ENCODE data around the gene MAP3K15.
"Not testable (repeated sequence)": the region's sequence is repeated elsewhere in the genome, so short reads cannot be mapped to it uniquely, and the experiment has no call there.

MAP3K15 gene

DNA sequence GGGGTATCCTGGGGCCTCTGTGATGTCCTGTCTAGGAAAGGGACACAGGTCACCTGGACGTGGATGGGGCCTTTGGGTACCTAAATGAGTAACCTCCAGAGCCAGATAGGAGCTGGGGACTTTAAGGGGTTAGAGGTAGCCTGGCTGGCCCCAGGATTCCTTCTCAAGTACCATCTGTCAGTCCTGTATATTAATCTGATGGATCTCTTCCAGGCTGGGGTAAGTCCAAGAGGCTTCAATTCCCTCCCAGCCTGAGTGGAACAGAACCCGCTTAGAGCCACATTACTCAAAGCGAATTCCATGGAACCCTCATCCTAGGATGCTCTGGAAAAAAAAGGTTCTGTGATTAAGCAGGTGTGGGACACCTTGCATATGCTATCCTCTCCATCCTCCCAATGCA lies 24.8 kb upstream of the MAP3K15 start:
- no peak for DNase-seq (ENCODE audit: low read depth)

DNA sequence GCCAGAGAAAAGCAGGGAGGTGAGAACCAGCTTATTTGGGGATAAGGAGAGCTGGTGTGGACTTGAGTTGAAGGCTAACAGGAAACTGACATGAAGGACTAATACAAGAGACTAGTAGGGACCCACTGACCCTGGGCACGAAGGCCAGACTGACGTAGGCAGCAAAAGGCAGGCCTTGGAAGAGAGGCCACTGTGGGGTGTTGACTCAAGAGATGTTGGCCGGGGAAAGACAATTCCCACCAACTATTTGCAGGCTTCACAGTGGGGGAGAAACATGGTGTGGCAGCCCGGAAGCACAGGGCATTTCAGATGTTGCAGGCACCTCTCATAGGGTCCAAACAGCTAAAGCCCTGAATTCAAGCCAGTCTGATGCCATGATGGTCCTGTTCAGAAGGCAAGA lies 24.4 kb upstream of the MAP3K15 start:
- DNase-seq (ENCODE audit: low read depth), result no peak

DNA sequence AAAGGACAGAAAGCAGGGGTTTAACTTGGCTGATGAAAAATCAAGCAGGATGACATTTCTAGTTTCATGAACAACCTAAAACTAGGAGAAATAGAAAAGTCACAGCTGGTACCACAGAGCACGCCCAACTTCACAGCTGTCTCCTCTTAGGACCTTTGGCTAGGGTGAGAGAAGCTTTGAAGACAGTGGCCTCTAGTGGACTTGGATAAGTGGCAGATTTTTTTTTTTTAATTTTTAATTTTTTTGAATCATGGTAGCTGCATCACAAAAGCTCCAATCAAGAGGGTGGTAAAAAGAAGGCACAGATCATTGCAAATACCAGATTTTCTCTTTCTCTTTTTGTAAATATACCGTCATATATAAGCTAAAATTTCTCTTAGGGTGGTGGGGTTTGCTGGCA lies 20.2 kb upstream of the MAP3K15 start:
- DNase-seq (ENCODE audit: low read depth), result no peak

DNA sequence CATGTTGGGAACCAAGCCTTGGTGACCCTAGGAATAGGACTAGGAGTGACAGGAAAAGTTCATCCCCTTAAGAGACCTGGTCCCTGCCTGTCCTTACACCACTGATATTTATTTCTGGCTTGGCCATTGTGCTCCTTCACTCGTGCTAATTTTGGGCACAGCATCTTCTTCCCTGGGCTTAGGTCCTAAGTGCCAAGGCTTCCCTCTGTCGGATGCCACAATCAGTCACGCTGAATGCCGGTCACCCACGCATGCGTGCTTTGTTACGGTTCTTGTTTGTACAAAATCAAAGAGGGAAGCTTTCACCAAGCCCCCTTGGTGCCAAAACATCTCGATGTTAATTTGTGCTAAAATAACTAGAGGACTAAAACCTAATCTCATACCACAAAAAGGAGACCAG lies 17.4 kb upstream of the MAP3K15 start:
- no peak for DNase-seq (ENCODE audit: low read depth)

DNA sequence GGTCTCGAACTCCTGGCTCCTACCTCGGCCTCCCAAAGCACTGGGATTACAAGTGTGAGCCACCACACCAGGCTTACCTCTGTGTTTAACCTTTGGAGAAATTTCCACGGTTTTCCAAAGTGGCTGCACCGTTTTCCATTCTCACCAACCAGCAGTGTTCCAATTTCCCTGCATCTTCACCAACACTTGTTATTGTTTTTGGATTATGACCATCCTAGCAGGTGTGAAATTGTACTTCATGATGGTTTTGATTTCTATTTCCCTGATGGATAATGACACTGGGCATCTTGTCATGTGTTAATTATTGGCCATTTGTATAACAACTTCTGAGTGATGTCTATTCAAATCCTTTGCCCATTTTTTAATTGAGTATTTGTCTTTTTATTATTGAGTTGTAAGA lies 2.7 kb upstream of the MAP3K15 start:
- no peak for DNase-seq (ENCODE audit: low read depth)

DNA sequence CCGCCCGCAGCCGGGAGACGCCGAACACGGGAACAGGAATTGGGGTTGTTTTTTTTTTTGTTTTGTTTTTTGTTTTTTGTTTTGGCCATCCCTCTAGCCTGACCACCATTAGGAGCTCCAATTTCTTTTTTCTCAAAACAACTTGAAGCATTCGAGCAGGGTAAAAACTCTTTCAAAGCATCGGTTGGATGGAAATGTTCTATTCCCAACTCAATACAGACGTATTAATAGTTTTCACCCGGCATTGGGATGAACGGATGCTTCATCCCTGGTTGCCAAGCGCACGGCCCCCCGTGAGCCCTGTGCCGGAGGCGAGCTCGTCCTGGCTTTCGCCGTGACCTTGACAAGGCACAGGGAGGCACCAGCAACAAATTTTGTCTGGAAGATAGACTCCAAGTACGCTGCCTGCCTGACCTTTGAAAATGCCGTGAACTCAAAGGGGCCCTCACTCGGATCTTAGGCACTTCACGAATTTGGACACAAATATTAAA lies 352 bp upstream of the MAP3K15 start:
- DNase-seq (ENCODE audit: low read depth), result no peak

DNA sequence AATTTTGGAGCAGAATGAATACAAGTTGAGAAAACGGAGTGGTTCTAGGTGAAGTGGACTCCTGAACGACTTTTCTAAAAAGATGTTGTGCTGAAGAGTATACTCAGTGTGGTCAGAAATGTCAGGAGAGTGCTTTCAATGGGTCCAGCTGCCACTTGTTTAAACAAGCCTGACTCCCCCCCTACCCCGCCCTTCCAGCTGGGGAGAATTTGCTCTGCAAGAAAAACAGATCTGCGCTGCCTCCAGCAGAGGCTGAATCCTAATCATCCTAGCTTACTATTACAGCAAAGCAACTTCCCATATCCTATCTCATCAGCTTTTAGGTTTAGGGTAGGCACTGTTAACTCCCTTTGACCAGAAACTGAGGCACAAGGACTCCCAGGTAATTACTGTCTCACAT lies 1.9 kb downstream of the MAP3K15 start:
- DNase-seq (ENCODE audit: low read depth), result no peak

DNA sequence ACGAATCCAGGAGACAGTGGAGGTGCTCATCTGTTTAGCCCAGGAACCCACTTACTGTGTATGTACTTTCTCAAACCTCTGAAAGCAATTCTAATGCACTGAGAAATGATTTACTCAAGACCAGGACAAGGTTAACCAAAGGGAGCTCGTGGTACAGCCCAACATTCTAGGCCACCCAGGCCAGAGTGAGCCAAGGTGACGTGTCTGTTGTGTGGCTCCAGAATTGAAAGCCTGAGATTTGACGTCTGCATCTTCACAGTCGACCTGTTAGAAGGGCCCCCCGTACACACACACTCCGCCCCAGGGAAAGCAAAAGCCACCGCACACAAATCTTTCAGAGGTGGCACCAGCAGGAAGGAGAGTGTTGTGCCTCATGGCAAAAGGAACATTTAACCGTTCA lies 2.3 kb downstream of the MAP3K15 start:
- DNase-seq (ENCODE audit: low read depth), result no peak

DNA sequence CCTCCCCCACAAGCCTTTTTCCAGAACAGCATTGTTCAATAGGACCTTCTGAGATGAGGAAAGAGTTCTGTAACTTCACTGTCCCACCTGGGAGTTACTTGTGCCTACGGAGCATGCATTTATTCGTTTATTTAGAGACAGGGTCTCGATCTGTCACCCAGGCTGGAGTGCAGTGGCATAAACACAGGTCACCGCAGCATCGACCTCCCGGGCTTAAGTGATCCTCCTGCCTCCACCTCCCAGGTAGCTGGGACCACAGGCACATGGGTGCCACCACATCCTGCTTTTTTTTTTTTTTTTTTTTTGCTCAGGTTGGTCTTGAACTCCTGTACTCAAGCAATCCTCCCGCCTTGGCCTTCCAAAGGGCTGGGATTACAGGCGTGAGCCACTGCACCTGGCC lies 2.9 kb downstream of the MAP3K15 start:
- DNase-seq (ENCODE audit: low read depth), result no peak

DNA sequence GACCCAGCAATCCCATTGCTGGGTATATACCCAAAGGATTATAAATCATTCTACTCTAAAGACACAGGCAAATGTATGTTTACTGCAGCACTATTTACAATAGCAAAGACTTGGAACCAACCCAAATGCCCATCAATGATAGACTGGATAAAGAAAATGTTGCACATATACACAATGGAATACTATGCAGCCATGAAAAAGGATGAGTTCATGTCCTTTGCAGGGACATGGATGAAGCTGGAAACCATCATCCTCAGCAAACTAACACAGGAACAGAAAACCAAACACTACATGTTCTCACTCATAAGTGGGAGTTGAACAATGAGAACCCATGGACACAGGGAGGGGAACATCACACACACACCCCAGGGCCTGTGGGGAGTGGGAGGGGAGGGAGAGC lies 3.5 kb downstream of the MAP3K15 start:
- not testable (repeated sequence) for DNase-seq (ENCODE audit: low read depth)

DNA sequence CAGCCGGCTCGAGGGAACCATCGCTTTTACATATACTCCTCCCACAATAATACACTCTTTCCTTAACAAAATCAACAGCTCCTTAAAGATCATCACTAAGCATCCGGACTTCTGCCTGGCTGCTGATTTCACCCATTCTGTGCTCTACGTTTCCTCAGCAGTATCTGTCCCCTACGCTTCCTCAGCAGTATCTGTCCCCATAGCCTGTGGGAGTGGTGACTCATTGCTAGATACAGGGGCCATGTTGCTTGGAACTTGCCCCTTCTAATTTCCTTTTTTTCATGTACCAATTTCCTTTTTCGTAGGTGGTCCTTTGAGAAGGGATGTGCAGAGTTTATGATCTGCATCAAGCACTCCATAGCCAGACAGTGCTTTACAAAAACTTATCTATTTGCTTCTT lies 18.6 kb downstream of the MAP3K15 start:
- no peak for DNase-seq (ENCODE audit: low read depth)

DNA sequence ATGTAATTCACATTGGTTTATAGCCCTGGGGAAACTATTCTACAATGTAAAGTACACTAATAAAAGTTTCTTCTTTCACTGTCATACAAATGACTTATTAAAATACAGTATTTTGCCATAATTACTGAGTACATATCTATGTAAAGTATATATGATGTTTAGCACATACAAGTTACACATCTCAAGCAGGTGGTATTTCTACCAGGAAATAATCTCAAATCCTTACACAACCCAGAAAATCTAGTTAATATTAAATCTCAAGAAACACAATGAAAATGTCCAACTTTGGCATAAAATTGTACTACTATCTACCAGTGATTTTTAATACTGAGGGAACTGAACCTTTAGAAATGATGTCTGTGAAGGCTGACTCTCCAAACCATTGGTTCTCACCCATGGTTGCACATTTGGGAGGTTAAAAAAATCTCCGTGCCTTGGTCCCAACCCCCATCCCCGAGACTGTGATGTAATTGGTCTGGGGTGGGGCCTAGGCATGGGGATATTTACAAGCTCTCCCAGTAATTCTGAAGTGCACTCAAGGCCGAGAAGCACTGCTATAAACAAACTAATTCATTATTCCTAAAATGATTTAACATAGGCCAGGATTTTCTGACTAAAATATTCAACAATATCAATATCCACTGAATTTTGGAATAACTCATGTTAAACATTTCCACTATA lies 27.6 kb downstream of the MAP3K15 start:
- DNase-seq (ENCODE audit: low read depth), result no peak

DNA sequence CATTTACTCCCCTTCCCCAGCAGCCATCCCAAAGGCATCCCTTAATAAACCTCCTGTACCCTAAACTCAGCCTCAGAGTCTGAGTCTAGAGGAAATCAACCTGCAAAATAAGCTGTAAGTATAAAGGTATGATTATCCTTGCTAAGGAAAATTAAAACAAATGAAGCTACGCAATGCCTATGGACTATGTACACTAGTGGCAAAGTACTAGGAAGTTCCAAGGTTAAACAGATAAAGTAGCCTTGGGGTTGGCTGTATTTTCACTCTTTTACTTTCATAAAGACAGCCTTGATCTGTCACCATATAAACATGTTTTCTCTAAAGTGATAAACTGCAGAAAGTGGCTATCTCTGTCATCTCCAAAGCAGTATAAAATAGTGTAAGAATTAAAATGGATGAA lies 35.9 kb downstream of the MAP3K15 start:
- no peak for DNase-seq (ENCODE audit: low read depth)

DNA sequence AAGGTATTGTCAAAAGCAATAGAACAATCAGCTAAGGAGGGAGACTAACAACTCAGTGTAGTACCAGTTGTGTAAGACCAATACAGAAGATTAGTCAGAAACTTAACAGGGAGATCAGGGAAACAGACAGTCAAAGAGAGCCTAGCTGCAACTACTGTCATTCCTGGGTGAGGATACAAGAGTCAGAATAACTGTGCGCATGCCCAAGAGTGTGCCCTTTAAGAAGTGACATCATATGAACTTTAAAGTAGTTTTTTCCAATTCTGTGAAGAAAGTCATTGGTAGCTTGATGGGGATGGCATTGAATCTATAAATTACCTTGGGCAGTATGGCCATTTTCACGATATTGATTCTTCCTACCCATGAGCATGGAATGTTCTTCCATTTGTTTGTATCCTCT lies 46.9 kb downstream of the MAP3K15 start:
- not testable (repeated sequence) for DNase-seq (ENCODE audit: low read depth)

DNA sequence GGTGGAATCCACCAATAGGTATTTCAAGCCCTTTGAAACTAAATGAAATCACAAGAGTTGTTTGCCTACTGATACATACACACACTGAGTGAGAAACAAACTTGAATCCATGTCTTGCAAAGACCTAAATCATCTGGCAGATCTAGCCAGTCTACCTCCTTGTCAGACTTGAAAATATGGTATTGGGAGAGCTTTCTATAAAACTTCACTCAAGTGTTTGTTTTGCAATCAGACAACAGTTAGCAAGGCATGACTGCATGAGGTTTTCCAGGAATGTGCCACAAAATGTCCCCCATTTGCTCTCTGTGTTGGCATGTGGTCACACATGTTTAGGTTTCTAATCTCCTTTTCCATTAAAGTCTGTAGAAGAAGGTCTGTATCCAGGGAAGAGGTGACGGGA lies 52.4 kb downstream of the MAP3K15 start:
- DNase-seq (ENCODE audit: low read depth), result no peak

DNA sequence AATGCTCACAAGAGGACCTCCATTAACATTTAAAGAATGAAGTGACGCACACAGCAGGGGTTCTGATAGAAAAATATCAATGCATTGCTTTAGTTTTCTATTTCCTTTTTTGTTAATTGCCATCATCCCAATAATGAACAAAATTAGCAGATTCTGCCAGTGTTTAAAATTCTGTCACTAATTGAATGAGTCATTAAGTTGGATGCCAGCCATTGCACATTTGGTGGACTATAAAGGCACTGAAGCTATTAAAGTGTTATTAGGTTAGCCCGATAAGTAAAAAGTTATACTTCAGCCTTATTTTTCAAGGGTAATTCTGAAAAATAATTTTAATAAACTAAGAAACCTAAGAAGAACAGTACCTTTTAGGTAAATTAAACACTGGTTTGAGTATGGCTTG lies 53.1 kb downstream of the MAP3K15 start:
- DNase-seq (ENCODE audit: low read depth), result no peak

DNA sequence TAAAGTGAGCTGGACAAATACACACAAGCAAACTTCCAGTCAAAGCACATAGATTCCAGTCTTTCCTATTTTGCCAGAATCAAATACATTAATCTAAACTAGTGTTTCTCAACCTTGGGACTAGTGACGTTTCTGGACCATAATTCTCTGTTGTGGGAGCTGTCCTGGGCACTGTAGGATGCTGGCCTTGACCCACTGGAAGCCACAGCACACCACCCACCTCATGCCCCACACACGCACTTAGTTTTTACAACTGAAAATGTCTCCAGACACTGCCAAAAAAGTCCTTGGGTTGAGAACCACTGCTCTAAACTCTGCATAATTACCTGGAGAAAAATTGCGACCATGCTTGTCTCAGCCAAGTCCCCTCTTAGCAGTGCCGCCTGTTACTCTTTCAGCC lies 57.6 kb downstream of the MAP3K15 start:
- no peak for DNase-seq (ENCODE audit: low read depth)

DNA sequence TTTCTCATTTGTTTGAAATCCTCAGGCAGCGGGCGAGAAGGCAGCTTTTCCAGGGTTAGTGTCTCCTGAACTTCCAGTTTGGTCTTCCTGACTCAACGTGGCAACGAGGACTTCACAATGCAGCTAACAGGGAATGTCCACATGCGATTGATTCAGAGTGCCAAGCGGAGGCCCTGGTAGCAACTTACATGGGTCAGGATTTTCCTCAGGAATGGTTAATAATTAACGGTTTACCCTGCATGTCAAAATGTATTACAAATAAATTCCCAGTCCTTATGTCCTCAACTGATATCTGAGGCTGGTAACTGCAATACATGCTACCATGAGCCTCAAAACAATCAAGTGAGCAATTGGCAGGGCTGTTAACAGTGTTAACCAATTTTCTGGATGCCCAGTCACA lies 67.2 kb downstream of the MAP3K15 start:
- no peak for DNase-seq (ENCODE audit: low read depth)

DNA sequence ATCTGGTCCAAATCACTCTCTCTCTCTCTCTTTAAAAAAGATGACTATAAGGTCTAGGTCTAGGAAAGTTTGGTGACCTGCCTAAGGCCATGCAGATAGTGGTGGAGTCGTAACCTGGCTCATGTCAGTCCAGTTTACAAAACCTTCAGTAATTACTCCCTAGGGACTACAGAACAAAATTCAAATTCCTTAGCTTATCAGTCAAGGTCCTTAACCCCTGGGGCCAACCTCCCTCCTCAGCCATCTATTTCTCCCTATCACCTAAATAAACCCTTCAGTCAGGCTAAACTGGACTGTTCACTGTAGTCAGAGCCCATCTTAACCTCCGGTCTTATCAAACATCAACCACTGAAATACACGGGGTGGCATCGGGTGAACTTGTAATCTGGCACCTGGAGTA lies 68.9 kb downstream of the MAP3K15 start:
- DNase-seq (ENCODE audit: low read depth), result no peak

DNA sequence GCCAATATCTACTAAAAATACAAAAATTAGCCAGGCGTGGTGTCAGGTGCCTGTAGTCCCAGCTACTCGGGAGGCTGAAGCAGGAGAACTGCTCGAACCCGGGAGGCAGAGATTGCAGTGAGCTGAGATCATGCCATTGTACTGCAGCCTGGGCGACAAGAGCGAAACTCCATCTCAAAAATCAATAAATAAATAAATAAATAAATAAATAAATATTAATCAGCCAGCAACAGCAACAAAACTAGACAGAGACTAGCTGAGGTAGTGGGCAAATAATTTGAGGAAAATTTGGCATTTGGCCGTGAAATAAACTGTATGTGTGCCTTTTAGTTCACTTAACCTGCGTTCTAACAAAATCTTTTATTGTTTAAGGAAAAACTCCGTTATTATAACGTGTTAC lies 69.5 kb downstream of the MAP3K15 start:
- not testable (repeated sequence) for DNase-seq (ENCODE audit: low read depth)

DNA sequence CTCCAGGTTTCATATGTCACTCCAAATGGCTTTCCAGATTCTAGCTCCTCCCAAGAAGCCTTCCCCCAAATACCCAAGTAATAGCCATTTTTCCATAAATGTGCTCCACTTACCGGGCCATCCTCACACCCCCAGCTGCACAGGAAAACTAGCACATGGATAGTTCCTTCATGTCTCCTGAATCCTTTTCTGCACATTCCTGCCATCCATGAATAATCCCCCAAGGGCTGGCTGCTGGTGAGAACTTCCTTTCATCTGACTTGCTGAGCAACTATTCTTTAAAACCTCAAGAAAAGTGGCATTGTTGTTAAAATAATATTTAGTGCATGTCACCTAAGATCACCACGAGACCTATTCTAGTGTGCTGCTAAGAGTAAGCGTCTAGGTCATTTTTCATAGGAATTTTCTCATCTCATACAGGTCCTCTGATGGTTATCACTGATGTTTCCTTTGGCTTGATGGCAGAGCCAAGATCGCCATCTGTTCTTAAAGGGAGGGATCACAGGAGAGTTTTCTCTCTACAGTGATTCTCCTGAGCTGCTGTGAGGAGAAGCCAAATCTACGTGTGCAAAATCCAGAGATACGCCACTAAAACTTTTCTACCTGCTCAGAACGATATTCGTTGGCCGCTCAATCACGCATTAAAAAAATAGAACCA lies 71.3 kb downstream of the MAP3K15 start:
- DNase-seq (ENCODE audit: low read depth), result no peak

DNA sequence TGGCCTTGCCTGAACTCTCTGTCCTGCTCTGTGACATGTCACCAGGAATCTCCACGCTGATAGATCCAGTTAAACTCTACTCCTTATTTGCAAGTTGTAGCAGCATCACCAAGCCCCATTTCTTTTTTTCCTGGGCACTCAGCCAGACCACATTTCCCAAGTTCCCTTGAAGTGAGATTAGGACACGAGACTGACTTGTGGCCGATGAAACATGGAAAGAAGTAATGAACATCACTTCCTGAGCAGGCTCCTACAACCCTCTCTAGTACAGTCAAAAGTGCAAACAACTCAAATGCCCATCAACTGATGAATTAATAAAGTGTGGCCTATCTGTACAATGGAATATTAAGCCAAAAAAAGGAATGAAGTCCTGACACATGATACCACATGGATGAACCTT lies 74.6 kb downstream of the MAP3K15 start:
- DNase-seq (ENCODE audit: low read depth), result peak; percentile 9

DNA sequence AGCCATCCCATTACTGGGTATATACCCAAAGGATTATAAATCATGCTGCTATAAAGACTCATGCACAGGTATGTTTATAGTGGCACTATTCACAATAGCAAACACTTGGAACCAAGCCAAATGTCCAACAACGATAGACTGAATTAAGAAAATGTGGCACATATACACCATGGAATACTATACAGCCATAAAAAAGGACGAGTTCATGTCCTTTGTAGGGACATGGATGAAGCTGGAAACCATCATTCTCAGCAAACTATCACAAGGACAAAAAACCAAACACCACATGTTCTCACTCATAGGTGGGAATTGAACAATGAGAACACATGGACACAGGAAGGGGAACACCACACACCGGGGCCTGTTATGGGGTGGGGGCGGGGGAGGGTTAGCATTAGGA lies 92.6 kb downstream of the MAP3K15 start:
- not testable (repeated sequence) for DNase-seq (ENCODE audit: low read depth)

DNA sequence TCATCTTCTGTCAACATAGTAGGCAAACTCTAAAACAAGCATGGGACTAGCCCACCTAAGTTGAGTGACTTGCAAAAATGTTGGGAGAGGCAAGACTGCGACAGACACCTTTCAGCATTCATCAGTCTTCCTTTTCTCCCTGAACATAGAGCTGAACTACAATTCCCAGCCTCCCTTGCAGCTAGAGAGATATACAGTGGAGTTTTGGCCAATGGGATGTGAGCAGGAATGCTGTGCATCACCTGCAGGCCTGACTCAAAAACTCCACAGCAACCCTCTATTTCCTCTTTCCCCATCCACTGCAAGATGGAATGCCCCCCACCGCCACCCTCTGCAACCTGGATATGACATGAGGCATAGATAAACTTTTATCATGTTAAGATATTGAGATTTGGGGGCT lies 105.0 kb downstream of the MAP3K15 start:
- no peak for DNase-seq (ENCODE audit: low read depth)
